HepG2 (cell line): ENCODE results near the gene ITGB3. TPM values are rescaled to one million over a fixed set of nuclear protein-coding genes. Genes with fewer than 3 reads are reported as not detected.

Source experiments
- AKAP8 ChIP-seq: sonication (generic); formaldehyde crosslinking; IDR thresholded peaks from 2 replicates; pipeline ENCODE4 v1.5.1; 2020; ENCODE audit warnings: mild to moderate bottlenecking, missing genetic modification reagents
- ATRX ChIP-seq: sonication (generic); formaldehyde crosslinking; IDR thresholded peaks from 2 replicates; pipeline ENCODE4 v1.4.0; 2020; ENCODE audit warnings: missing genetic modification reagents, borderline replicate concordance
- BCL6 ChIP-seq: IDR thresholded peaks from 2 replicates; pipeline ENCODE4 v1.6.1; 2016; ENCODE audit warnings: missing genetic modification reagents, missing compliant biosample characterization
- ELF3 ChIP-seq: IDR thresholded peaks from 2 replicates; pipeline ENCODE4 v1.6.1; 2016; ENCODE audit warnings: missing genetic modification reagents, missing compliant biosample characterization
- HNF4A ChIP-seq: sonication (generic); formaldehyde crosslinking; IDR thresholded peaks from 2 replicates; pipeline ENCODE4 v1.4.0; 2020; ENCODE audit warnings: missing genetic modification reagents
- HNRNPL ChIP-seq: fragments of 200-400 bp; formaldehyde crosslinking; IDR thresholded peaks from 2 replicates; pipeline ENCODE4 v1.6.1; 2017; ENCODE audit warnings: mild to moderate bottlenecking, low read depth, low read length
- KAT8 ChIP-seq: IDR thresholded peaks from 2 replicates; pipeline ENCODE4 v1.6.1; 2016; ENCODE audit warnings: missing genetic modification reagents, missing compliant biosample characterization
- MAFK ChIP-seq, 2 experiments: IDR thresholded peaks in 1 of 2; conservative IDR thresholded peaks in 1 of 2; 2 replicates each; pipeline ENCODE4 v1.6.1; 2011; ENCODE audit warnings: improper control_type of control experiment in 2 of 2, low read length in 2 of 2
- POGZ ChIP-seq: sonication (generic); formaldehyde crosslinking; IDR thresholded peaks from 2 replicates; pipeline ENCODE4 v1.4.0; 2020; ENCODE audit warnings: mild to moderate bottlenecking, missing genetic modification reagents
- REL ChIP-seq: sonication (generic); formaldehyde crosslinking; conservative IDR thresholded peaks from 2 replicates; pipeline ENCODE4 v1.8.0; 2022; ENCODE audit warnings: mild to moderate bottlenecking, missing genetic modification reagents, moderate library complexity
- REPIN1 ChIP-seq: sonication (generic); formaldehyde crosslinking; IDR thresholded peaks from 2 replicates; pipeline ENCODE4 v1.8.0; 2022; ENCODE audit warnings: missing genetic modification reagents, low read depth, mild to moderate bottlenecking, borderline replicate concordance
- SP5 ChIP-seq: IDR thresholded peaks from 2 replicates; pipeline ENCODE4 v1.6.1; 2016; ENCODE audit warnings: low read depth, borderline replicate concordance
- SRSF9 ChIP-seq: fragments of 200-400 bp; formaldehyde crosslinking; IDR thresholded peaks from 2 replicates; pipeline ENCODE4 v1.6.1; 2018; ENCODE audit warnings: borderline replicate concordance, mild to moderate bottlenecking, low read depth, low read length; ENCODE audit not compliant: insufficient read depth, poor library complexity, severe bottlenecking
- XRCC5 ChIP-seq: fragments of 200-400 bp; formaldehyde crosslinking; optimal IDR thresholded peaks from 2 replicates; pipeline ENCODE3; 2017; ENCODE audit warnings: mild to moderate bottlenecking, low read length
- ZFX ChIP-seq: sonication (generic); formaldehyde crosslinking; IDR thresholded peaks from 2 replicates; pipeline ENCODE4 v1.4.0; 2020; ENCODE audit warnings: mild to moderate bottlenecking, low read depth, missing genetic modification reagents, moderate library complexity
- ZNF12 ChIP-seq: sonication (generic); formaldehyde crosslinking; IDR thresholded peaks from 2 replicates; pipeline ENCODE4 v1.5.0; 2020; ENCODE audit warnings: missing genetic modification reagents
- ZNF550 ChIP-seq: sonication (generic); formaldehyde crosslinking; IDR thresholded peaks from 2 replicates; pipeline ENCODE4 v1.4.0; 2020; ENCODE audit warnings: mild to moderate bottlenecking, missing genetic modification reagents, borderline replicate concordance
- ZNF564 ChIP-seq: sonication (generic); formaldehyde crosslinking; IDR thresholded peaks from 2 replicates; pipeline ENCODE4 v1.8.1; 2023; ENCODE audit warnings: mild to moderate bottlenecking, missing genetic modification reagents
- ZSCAN25 ChIP-seq: sonication (generic); formaldehyde crosslinking; IDR thresholded peaks from 2 replicates; pipeline ENCODE4 v1.8.0; 2022; ENCODE audit warnings: mild to moderate bottlenecking, missing genetic modification reagents
- polyA plus RNA-seq, 8 experiments: library from polyadenylated mRNA; depleted of rRNA in 3 of 8; stranded (reverse) in 7 of 8; unstranded in 1 of 8; fragments of >200 nt; fragmentation: Illumina TruSeq in 4 of 8; extraction: Trizol in 4 of 8; gene quantifications; 2 replicates each; pipeline versions ENCODE4 v1.2.1 to v1.2.3, GENCODE V29; 2011 to 2016; ENCODE audit warnings: low read depth in 4 of 8, missing spikeins in 1 of 8, mixed read lengths in 1 of 8; ENCODE audit not compliant: insufficient read depth in 1 of 8
- total RNA-seq, 5 experiments: library from RNA; depleted of rRNA; stranded (reverse); fragments of >200 nt; fragmentation: Illumina TruSeq; extraction: Trizol; gene quantifications; 2 replicates each; pipeline ENCODE4 v1.2.3, GENCODE V29; 2016; ENCODE audit warnings: low read depth in 1 of 5
- TF ChIP-seq, protein P1 (sequence below), 2 experiments: sonication (generic) in 1 of 2; formaldehyde crosslinking in 1 of 2; IDR thresholded peaks; 2 replicates each; pipeline versions ENCODE4 v1.5.1 to v1.6.1; 2011 to 2020; ENCODE audit warnings: borderline replicate concordance in 1 of 2, low read depth in 1 of 2, low read length in 1 of 2, mild to moderate bottlenecking in 1 of 2, missing genetic modification reagents in 1 of 2, moderate library complexity in 1 of 2
- TF ChIP-seq, protein P2 (sequence below): IDR thresholded peaks from 2 replicates; pipeline ENCODE4 v1.6.1; 2012; ENCODE audit warnings: inconsistent platforms
- TF ChIP-seq, protein P3 (sequence below): sonication (generic); formaldehyde crosslinking; conservative IDR thresholded peaks from 2 replicates; pipeline ENCODE4 v1.8.0; 2022; ENCODE audit warnings: missing genetic modification reagents
- TF ChIP-seq, protein P4 (sequence below): IDR thresholded peaks from 2 replicates; pipeline ENCODE4 v1.6.1; 2016; ENCODE audit warnings: missing compliant biosample characterization, missing genetic modification reagents, borderline replicate concordance
- TF ChIP-seq, protein P5 (sequence below): sonication (generic); formaldehyde crosslinking; IDR thresholded peaks from 2 replicates; pipeline ENCODE4 v1.4.0; 2020; ENCODE audit warnings: missing genetic modification reagents, borderline replicate concordance

ITGB3 gene
- total and polyA plus RNA-seq, 2 of the 13 experiments (the other 11 are each of a cell fraction or from before 2014, with no cell fraction given), result 0.09 to 0.31 TPM

DNA sequence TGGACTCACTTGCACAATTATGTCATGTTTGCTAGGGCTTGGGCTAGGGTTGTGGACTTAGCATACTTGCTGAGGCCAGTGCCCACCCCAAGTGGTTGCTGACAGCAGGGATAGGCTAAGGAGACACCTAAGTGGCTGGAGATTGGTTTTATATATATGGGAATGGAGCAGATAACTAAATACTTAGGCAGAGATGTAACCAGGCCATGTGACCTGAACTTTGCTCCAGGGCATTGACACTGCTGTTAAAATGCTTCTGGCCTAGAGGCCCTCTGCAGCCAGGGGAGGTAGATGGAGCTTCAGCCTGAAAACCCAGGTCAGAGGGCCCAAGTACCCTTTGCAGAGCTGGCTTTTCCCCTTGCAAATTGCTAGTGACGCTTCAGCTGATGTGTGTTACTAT, 1.4 kb upstream of the ITGB3 start (continued):
- TF ChIP-seq, protein P1, sequence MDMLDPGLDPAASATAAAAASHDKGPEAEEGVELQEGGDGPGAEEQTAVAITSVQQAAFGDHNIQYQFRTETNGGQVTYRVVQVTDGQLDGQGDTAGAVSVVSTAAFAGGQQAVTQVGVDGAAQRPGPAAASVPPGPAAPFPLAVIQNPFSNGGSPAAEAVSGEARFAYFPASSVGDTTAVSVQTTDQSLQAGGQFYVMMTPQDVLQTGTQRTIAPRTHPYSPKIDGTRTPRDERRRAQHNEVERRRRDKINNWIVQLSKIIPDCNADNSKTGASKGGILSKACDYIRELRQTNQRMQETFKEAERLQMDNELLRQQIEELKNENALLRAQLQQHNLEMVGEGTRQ (IDR thresholded peaks at IDR 0.05; ENCODE audit: low read depth, low read length), result peak; percentile 78
- TF ChIP-seq, protein P1 (CRISPR knock-in tag; IDR thresholded peaks at IDR 0.05; ENCODE audit: borderline replicate concordance), result peak; percentile 85; the same call in 1 of the 2 replicates
- TF ChIP-seq ZFX (CRISPR knock-in tag), result peak; percentile 79
- TF ChIP-seq REPIN1 (CRISPR knock-in tag), result 0 out of 2 replicates have a peak, but pooled peaks have one; percentile 49
- TF ChIP-seq POGZ (CRISPR knock-in tag), result peak; percentile 32; the same call in 1 of the 2 replicates
- TF ChIP-seq AKAP8 (CRISPR knock-in tag), result no peak
- TF ChIP-seq HNRNPL, result no peak
- no peak for TF ChIP-seq ZNF564 (CRISPR knock-in tag)
- TF ChIP-seq ZNF550 (CRISPR knock-in tag), result no peak
- TF ChIP-seq ZSCAN25, result 0 out of 2 replicates have a peak, but pooled peaks have one; percentile 42
- TF ChIP-seq ATRX (CRISPR knock-in tag), result no peak
- TF ChIP-seq, protein P2, sequence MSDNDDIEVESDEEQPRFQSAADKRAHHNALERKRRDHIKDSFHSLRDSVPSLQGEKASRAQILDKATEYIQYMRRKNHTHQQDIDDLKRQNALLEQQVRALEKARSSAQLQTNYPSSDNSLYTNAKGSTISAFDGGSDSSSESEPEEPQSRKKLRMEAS, result peak; percentile 47; the same call in 1 of the 2 replicates
- TF ChIP-seq, protein P3, sequence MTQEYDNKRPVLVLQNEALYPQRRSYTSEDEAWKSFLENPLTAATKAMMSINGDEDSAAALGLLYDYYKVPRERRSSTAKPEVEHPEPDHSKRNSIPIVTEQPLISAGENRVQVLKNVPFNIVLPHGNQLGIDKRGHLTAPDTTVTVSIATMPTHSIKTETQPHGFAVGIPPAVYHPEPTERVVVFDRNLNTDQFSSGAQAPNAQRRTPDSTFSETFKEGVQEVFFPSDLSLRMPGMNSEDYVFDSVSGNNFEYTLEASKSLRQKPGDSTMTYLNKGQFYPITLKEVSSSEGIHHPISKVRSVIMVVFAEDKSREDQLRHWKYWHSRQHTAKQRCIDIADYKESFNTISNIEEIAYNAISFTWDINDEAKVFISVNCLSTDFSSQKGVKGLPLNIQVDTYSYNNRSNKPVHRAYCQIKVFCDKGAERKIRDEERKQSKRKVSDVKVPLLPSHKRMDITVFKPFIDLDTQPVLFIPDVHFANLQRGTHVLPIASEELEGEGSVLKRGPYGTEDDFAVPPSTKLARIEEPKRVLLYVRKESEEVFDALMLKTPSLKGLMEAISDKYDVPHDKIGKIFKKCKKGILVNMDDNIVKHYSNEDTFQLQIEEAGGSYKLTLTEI (CRISPR knock-in tag), result no peak
- TF ChIP-seq, protein P4, sequence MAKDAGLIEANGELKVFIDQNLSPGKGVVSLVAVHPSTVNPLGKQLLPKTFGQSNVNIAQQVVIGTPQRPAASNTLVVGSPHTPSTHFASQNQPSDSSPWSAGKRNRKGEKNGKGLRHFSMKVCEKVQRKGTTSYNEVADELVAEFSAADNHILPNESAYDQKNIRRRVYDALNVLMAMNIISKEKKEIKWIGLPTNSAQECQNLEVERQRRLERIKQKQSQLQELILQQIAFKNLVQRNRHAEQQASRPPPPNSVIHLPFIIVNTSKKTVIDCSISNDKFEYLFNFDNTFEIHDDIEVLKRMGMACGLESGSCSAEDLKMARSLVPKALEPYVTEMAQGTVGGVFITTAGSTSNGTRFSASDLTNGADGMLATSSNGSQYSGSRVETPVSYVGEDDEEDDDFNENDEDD, result no peak
- TF ChIP-seq, protein P5, sequence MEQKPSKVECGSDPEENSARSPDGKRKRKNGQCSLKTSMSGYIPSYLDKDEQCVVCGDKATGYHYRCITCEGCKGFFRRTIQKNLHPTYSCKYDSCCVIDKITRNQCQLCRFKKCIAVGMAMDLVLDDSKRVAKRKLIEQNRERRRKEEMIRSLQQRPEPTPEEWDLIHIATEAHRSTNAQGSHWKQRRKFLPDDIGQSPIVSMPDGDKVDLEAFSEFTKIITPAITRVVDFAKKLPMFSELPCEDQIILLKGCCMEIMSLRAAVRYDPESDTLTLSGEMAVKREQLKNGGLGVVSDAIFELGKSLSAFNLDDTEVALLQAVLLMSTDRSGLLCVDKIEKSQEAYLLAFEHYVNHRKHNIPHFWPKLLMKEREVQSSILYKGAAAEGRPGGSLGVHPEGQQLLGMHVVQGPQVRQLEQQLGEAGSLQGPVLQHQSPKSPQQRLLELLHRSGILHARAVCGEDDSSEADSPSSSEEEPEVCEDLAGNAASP (CRISPR knock-in tag), result peak; percentile 50; the same call in 1 of the 2 replicates
- no peak for TF ChIP-seq REL (CRISPR knock-in tag)
- no peak for TF ChIP-seq MAFK (conservative IDR thresholded peaks at IDR 0.05 in 1 of 2, IDR thresholded peaks at IDR 0.05 in 1 of 2; ENCODE audit: low read length in 2 of 2)
- TF ChIP-seq BCL6 (CRISPR knock-in tag), result 0 out of 2 replicates have a peak, but pooled peaks have one; percentile 8
- TF ChIP-seq SRSF9, result no peak
- TF ChIP-seq KAT8 (CRISPR knock-in tag), result 0 out of 2 replicates have a peak, but pooled peaks have one; percentile 13
- peak; percentile 87 for TF ChIP-seq HNF4A (CRISPR knock-in tag)
- peak; percentile 44; the same call in 1 of the 2 replicates for TF ChIP-seq ELF3 (CRISPR knock-in tag)
- TF ChIP-seq SP5 (CRISPR knock-in tag), result 0 out of 2 replicates have a peak, but pooled peaks have one; percentile 8
- peak; percentile 32 for TF ChIP-seq XRCC5
- no peak for TF ChIP-seq ZNF12
